Esophagus (tissue), 2 donors: ENCODE measurements around the gene TEKT5. TPM values are rescaled to one million over a fixed set of nuclear protein-coding genes. Genes with fewer than 3 reads are reported as not detected.
"Not testable (repeated sequence)": the region's sequence is repeated elsewhere in the genome, so short reads cannot be mapped to it uniquely, and the experiment has no call there.

ENCODE experiments used
- H3K27ac ChIP-seq, 2 donors: one replicate each; pipeline ENCODE4 v1.5.1; 2013; ENCODE audit warnings: low read depth in 2 of 2, mild to moderate bottlenecking in 2 of 2, inconsistent platforms in 1 of 2, low read length in 1 of 2, moderate library complexity in 1 of 2
- H3K27me3 ChIP-seq, 2 donors: one replicate each; pipeline ENCODE4 v1.6.1; 2013; ENCODE audit warnings: low read length in 2 of 2, control low read depth in 1 of 2, mild to moderate bottlenecking in 1 of 2; ENCODE audit not compliant: insufficient read depth in 2 of 2, control insufficient read depth in 1 of 2
- H3K36me3 ChIP-seq, 2 donors: one replicate each; pipeline ENCODE4 v1.6.1; 2013; ENCODE audit warnings: low read length in 1 of 2; ENCODE audit not compliant: control insufficient read depth in 2 of 2, insufficient read depth in 2 of 2
- H3K4me1 ChIP-seq, 2 donors: one replicate each; pipeline ENCODE4 v1.6.1; 2013; ENCODE audit warnings: low read length in 1 of 2; ENCODE audit not compliant: control insufficient read depth in 2 of 2, insufficient read depth in 2 of 2
- H3K4me3 ChIP-seq, 2 donors: one replicate each; pipeline ENCODE4 v1.5.1; 2013; ENCODE audit warnings: low read length in 2 of 2, mild to moderate bottlenecking in 2 of 2, low read depth in 1 of 2, moderate library complexity in 1 of 2
- H3K9me3 ChIP-seq, 2 donors: one replicate each; pipeline ENCODE4 v1.6.1; 2013; ENCODE audit warnings: mild to moderate bottlenecking in 2 of 2, low read depth in 1 of 2, low read length in 1 of 2, moderate library complexity in 1 of 2; ENCODE audit not compliant: control insufficient read depth in 2 of 2, insufficient read depth in 1 of 2
- WGBS, 2 donors: extraction: QIAGEN DNeasy Blood & Tissue Kit; methylation state at CpG; one replicate each; pipeline ENCODE4 v1.1.7; 2013; 5-methylcytosine and 5-hydroxymethylcytosine counted together
- polyA plus RNA-seq, 2 donors: library from polyadenylated mRNA; stranded (reverse); fragments of 200-250 nt; gene quantifications; one replicate each; pipeline ENCODE4 v1.2.3, GENCODE V29; 2013
- donor health status: healthy with polysubstance abuse.
- donor health status: Bipolar disorder and iron deficiency.

TEKT5 gene
- polyA plus RNA-seq, 2 donors = 0.22 TPM; not detected in 1

DNA sequence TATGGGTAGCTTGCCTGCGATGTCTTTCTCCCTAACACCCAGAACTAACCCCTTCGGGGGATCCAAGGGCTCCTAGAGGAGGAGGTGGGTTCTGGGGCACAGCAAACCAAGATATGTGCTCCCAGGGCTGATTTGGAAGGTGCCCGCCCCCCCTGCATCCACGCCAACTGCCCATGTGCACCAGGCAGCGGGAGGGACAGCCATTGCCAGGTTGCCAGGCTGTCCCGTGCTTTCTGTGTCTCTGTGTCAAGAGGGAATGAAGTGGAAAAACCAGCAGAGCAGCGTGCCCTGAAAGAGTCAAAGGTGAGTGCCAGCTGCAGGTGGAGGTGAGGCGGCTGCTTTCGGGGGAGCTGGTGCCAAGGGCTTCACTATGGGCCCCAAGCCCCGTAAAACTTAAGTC lies 6.4 kb downstream of the TEKT5 start:
- no peaks in the 10 kb centered on the region for H3K36me3 ChIP-seq
- no peaks in the 10 kb centered on the region for H3K9me3 ChIP-seq
- H3K27ac ChIP-seq = peak overlapping the region in 1 of 2 donors; percentile 34
- no peaks in the 10 kb centered on the region for H3K27me3 ChIP-seq
- H3K4me1 ChIP-seq = peaks cover 3 to 5% of the 10 kb centered on the region in 2 donors
- 48 to 58% methylated on average over 10 of the region's 10 CpGs for WGBS, 2 donors
- no peak overlapping the region for H3K4me3 ChIP-seq

DNA sequence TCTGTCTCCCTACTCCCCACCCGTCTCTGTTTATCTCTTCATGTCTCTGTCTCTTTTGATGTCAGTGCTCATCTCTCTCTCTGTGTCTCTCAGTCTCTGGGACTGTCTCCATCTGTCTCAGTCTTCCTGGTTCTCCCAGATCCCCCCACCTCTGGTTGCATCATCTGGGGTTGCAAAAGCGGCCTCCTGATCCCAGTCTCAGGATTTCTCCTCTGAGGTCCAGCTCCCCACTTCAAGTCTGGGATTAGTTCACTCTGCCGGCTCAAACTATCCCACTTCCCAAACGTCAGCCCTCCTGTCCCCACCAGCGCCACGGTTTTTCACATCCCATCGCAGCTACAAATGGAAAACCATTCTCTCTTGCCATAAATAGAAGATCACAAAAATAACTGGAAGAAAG lies 9.0 kb downstream of the TEKT5 start:
- H3K9me3 ChIP-seq = no peaks in the 10 kb centered on the region
- peaks cover 3 to 5% of the 10 kb centered on the region in 2 donors for H3K4me1 ChIP-seq
- H3K36me3 ChIP-seq = no peaks in the 10 kb centered on the region
- H3K4me3 ChIP-seq = no peak overlapping the region
- 85 to 86% methylated on average over 7 of the region's 7 CpGs for WGBS, 2 donors
- H3K27me3 ChIP-seq = no peaks in the 10 kb centered on the region
- H3K27ac ChIP-seq = no peak overlapping the region

DNA sequence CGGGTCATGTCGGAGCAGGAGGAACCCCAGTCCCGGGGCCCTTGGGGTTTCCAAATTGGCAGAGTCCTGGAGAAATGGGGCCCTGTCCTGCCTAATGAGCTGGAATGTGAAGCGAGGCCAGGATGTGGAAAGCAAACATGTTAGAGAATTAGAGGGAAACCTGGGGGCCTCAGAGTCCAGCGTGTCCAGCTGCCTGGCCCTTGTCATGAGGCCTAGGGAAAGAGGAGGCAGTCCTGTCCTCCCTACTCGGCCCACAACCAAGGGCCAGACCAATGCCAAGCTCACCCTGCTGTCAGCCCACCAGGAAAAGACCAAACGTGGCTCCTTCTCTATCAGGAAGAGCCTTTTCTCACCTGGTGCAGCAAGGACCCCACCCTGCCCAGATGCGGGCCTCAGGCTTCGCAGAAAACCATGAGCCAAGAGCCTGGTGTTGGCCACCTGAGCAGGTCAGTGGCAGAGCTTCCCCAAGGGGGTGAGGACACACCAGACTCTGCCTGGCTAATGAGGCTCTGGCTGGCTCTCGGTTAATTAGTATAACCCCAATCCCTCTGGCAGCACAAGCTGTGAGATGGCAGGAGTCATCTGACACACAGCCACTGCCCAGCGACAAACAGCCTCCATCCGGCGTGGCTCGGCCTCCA lies 10.1 kb downstream of the TEKT5 start:
- 68 to 72% methylated on average over 14 of the region's 14 CpGs for WGBS, 2 donors
- no peaks in the 10 kb centered on the region for H3K27me3 ChIP-seq
- no peak overlapping the region for H3K4me3 ChIP-seq
- H3K9me3 ChIP-seq = no peaks in the 10 kb centered on the region
- peaks cover 3 to 5% of the 10 kb centered on the region in 2 donors for H3K4me1 ChIP-seq
- H3K27ac ChIP-seq = no peak overlapping the region
- no peaks in the 10 kb centered on the region for H3K36me3 ChIP-seq

DNA sequence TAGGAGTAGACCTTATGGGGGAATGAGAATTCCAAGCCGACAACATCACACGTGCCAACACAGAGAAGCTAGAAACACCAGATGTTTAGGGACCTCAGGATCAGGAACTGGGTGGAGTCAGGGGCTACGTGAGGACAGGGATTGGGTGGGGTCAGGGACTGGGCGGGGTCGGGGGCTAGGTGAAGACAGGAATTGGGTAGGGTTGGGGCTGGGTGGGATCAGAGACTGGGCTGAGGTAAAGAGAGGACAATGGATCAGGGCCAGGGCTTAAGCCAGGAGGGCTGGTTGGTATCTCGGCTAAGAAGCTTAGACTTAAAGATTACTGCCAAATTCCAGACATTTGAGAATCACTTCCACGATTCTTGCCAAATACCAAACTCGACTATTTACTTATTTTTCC lies 11.6 kb downstream of the TEKT5 start:
- no peaks in the 10 kb centered on the region for H3K27me3 ChIP-seq
- H3K27ac ChIP-seq = no peak overlapping the region
- H3K36me3 ChIP-seq = no peaks in the 10 kb centered on the region
- no peaks in the 10 kb centered on the region for H3K9me3 ChIP-seq
- 40 to 42% methylated on average over 8 of the region's 8 CpGs for WGBS, 2 donors
- H3K4me1 ChIP-seq = peaks cover under 1 to 2% of the 10 kb centered on the region in 2 donors
- H3K4me3 ChIP-seq = no peak overlapping the region

DNA sequence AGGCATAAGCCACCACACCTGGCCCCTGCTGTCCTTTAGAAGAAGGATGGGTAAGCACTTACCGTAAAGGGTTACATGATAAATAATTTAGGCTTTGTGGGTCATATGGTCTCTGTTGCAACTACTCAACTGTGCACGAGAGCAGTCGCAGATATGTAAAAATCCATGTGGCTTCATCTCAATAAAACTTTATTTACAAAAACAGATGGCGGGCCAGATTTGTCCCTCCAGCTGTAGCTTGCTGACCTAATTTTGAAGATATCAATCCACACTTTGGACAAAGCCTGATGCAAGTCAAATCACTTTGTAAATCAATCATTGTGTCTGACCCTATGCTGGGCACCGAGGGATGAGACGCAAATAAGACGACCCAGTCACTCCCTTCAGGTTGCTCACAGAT lies 12.1 kb downstream of the TEKT5 start:
- H3K9me3 ChIP-seq = no peaks in the 10 kb centered on the region
- H3K36me3 ChIP-seq = no peaks in the 10 kb centered on the region
- no peaks in the 10 kb centered on the region for H3K4me1 ChIP-seq
- 93 to 94% methylated on average over 7 of the region's 7 CpGs for WGBS, 2 donors
- no peaks in the 10 kb centered on the region for H3K27me3 ChIP-seq
- no peak overlapping the region for H3K4me3 ChIP-seq
- H3K27ac ChIP-seq = no peak overlapping the region

DNA sequence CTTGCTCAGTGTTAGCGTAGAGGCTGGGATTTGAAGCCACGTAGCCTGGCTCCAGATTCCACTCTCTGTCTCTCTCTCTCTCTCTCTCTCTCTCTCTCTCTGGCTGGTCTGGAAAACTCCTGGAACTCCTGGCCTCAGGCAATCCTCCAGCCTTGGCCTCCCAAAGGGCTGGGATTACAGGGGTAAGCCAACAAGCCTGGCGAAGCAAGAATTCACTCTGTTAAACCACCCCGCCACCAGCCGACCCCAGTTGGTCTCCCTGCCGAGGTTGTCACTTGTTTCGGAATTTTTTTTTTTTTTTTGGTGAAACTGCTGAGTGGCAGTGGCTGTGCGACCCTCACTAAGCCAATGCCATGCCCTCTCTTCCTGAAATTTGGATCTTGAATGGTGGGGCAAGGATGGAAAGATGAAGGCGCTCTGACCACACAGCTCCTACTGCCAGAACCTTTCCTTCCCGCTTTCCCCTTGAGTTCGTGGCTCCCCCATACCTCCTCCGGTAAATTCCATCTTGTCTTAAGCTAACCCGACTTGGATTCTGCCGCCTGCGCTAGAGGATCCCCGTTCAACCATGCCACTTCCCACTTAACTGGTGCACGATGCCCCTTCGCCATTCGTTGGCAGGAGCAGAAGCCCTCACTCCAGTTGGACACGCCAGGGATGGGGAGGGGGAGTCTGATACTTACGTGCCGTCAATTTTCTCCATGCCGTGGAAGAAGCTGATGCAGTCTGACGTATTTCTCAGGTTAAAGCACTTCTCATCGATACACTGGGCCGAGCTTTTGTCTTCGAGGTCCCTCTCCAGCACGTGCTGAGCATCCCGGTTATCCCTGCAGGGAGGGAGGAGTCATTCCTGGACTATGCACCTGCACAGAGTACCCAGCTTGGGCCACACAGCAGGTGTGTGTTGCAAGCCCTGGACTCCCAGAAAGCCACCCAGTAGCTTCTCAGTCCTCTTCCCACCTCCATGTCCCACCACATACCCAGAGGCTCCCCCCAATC lies 13.1 kb downstream of the TEKT5 start:
- Histone ChIP-seq H3K4me1 (no peaks in the 10 kb centered on the region), H3K4me3 (no peak overlapping the region), H3K27me3 (no peaks in the 10 kb centered on the region), H3K27ac (no peak overlapping the region), H3K9me3 (no peaks in the 10 kb centered on the region), H3K36me3 (no peaks in the 10 kb centered on the region)
- WGBS, 2 donors = 84 to 86% methylated on average over 29 of the region's 29 CpGs

DNA sequence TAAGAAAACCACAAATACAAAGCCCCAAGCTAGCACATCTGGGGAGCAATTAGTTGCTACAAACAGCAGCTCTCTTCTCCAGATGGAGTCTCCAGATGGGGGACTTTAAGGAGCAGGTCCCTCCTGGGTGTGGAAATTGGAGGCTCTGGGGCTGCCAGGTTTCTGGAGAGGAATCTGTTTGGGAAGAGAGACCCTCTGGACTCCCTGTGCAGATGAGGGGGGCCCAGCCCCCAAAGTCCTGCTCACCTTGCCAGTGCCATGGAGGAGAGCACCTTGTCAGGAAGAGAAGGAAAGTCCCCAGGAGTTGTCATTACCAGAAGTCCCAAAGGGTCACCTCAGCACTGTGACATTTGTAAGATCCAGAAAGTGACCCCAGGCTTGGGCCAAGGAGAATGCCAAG lies 14.8 kb downstream of the TEKT5 start:
- H3K9me3 ChIP-seq = no peaks in the 10 kb centered on the region
- no peaks in the 10 kb centered on the region for H3K27me3 ChIP-seq
- no peak overlapping the region for H3K27ac ChIP-seq
- H3K36me3 ChIP-seq = no peaks in the 10 kb centered on the region
- no peak overlapping the region for H3K4me3 ChIP-seq
- H3K4me1 ChIP-seq = no peaks in the 10 kb centered on the region

DNA sequence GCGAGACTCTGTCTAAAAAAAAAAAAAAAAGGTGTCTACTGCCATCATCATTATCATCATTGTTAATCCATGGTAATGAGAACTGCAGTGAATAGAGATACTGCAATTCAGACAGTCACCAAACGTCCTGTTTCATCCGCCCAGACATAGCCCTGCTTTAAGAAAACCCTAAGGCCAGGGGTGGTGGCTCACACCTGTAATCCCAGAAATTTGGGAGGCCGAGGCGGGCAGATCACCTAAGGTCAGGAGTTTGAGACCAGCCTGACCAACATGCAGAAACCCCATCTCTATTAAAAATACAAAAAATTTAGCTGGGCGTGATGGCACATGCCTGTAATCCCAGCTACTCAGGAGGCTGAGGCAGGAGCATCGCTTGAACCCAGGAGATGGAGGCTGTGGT lies 15.3 kb downstream of the TEKT5 start:
- H3K27ac ChIP-seq, H3K36me3 ChIP-seq, H3K27me3 ChIP-seq, H3K9me3 ChIP-seq, H3K4me3 ChIP-seq, H3K4me1 ChIP-seq: not testable (repeated sequence)
- WGBS, 2 donors = 81 to 85% methylated on average over 7 of the region's 7 CpGs

DNA sequence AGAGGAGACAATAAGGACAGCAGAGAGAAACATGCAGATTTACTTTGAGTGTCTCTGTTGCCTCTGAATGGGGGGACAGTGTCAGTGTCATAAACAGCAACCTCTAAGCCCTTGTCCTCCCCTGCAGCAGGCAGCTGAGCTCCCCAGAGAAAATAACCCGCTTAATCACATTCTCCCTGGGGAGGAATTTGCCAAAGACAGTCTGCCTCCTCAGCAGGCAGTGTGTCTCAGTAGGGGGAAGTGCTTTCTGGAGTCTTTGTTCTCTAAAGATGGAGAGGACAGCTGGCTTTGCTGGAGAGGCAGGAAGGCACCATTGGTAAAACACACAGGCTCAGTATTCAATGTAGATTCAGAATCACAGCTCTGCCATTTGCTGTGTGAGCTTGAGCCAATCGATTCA lies 16.1 kb downstream of the TEKT5 start:
- no peaks in the 10 kb centered on the region for H3K9me3 ChIP-seq
- H3K36me3 ChIP-seq = no peaks in the 10 kb centered on the region
- H3K4me1 ChIP-seq = no peaks in the 10 kb centered on the region
- WGBS, 2 donors = 68 to 70% methylated on average over 2 of the region's 2 CpGs
- no peak overlapping the region for H3K4me3 ChIP-seq
- H3K27ac ChIP-seq = no peak overlapping the region
- no peaks in the 10 kb centered on the region for H3K27me3 ChIP-seq
